NK-92 (cell line): ENCODE measurements around the gene SMARCA4.

ENCODE experiments used
- DNase-seq: peaks from one replicate; lab custom pipeline; 2025; ENCODE audit not compliant: unreplicated experiment; lab: John Stamatoyannopoulos, UW

The SMARCA4 gene

GRCh38 chr19:10960314-10961072 lies at the start of gene SMARCA4:
SMARCA4 (plus strand) TSS chr19:10961030; CDS start chr19:10984152, 23,122 bp downstream.
- DNase-seq = peak; percentile 88

DNA sequence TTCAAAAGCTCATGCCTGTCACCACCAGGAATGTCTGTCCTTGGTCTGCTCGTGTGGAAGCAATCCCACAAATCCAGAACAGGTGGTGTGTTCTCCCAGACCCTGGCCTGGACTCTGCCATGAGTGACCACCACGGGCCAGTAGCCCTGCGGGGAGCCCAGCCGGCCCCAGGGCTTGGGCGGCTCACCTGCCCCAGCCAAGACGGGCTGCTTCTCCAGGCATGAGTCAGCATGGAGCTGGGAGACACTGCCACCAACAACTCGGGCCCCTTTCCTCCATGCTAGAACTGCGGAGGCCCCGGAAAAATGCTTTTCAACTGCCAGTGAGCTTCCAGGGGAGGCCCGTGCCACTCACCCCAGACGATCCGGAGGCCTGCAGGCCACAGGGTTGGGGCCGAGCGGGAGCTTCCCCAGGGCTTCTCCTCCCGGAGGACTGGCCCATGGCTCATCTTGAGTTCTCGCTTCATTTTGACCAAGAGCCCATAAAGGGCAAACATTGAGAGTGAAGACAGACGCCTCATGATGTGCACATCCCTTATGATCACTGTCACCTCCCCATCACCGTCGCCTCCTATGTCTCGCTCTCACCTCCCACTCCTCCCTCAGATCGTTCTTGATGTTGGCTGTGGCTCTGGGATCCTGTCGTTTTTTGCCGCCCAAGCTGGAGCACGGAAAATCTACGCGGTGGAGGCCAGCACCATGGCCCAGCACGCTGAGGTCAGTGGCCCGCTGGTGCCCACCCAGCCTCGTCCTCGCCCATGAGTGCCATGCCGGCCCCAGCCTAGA lies 49.1 kb upstream of the SMARCA4 start:
- DNase-seq = no peak

DNA sequence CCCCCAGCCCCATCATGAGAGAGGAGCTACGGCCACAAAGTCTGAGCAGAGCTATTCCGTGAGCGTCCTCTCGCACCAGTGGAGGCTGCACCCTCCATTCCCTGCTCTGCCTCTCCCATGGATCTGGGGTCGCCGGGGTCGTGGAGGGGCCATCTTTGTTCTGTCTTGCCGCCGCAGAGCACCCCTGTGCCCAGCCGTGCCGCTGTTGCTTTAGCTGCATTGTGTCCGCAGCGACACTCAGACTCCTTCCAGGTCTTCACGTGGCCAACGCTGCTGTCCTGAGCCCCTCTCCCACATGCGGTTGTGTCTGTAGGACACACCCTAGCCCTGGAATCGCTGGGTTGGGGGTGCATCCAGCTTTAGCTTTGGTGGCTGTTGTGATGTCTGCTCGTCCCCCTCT lies 48.2 kb upstream of the SMARCA4 start:
- DNase-seq = no peak

DNA sequence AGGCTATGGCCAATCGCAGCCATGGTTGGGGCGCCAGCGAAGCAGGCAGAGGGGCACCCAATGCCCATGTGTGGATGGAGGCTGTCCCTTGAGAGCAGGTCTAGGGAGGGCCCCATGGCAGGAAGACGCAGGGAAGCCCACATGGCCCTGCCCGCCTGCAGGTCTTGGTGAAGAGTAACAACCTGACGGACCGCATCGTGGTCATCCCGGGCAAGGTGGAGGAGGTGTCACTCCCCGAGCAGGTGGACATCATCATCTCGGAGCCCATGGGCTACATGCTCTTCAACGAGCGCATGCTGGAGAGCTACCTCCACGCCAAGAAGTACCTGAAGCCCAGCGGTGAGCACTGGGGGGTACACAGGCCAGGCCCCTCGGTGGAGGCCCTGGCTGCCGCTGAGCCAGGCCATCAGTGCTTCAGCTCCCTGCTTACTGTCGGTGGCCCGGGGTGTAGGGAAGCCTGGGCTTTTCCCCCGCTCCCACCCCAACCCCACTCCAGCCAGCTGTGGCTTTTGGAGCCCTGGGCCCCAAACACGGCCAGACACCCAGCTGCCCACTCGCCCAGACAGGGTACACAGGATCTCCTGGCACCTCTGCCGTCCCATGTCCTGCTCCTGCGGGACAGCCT lies 47.0 kb upstream of the SMARCA4 start:
- no peak for DNase-seq

DNA sequence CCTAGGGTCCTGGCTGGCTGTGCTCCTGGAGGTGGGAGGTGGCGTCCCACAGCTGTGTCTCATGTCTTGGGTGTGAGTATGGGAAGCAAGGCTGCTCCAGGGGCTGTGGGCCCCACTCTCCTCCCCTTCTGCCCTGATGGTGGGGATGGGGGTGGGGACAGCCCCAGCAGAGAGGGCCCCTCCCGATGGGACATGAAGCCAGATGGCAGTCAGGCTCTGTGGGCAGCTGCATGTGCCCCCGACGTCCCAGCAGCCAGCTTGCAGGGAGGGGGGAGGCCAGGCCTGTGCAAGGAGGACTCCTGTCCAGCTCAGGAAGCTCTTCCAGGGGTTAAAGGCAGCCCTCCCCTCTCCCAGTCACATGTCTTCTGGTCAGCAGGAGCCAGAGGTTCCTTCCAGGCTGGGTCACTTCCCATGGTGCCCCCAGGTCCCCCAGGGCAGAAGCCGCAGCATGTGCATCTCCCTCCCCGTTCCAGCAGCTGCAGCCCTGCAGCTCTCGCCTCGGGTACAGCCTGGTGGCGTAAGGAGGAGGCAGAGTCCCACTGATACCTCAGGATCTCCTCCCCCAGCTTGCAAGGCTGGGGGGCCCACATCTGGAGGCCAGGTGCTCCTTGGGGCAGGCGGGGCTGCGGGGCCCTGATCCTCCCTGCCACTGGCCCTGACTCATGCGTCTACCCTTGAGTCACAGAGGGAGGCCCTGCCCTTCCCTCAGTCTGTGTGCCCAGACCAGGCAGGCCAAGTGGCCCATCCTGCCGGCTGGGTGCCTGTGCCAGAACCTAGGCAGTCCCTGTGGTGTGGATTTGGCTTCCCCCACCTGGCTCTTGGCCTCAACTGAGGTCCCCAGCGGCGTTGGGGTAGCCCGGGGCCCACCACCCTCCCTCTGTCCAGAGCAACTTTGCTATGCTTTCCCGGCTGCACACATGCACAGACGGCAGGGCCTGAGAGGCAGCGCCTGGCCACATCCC lies 45.4 kb upstream of the SMARCA4 start:
- no peak for DNase-seq

DNA sequence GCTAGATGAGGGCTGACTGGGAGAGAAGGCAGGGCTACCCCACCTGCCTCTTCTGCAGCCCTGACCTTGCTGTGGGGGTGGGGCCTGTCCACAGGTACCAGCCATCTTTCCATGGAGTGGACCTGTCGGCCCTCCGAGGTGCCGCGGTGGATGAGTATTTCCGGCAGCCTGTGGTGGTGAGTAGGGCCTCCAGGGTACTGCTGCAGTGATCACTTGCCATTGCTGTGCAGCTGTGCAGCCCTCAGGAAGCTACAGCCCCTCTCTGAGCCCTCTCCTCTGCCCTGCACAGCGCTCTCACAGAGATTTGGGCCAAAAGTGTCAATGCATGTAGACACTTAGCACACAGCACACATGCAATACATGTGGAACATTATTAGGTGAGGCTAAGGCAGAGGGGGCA lies 44.2 kb upstream of the SMARCA4 start:
- DNase-seq = no peak

DNA sequence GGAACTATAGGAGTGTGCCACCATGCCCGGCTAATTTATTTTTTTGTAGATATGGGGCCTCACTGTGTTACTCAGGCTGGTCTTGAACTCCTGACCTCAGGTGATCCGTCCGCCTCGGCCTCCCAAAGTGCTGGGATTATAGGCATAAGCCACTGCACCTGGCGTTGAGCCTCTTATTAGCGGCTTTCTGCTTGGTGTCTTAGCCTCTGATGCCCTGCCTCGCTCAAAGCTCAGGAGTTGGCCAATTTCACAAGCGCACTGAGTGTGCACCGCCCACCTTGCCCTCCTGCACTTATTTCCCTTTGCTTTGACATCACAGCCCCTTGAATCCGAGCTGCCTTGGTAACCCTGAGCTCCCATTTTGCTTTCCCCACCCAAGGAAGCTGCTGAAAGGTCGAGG lies 42.5 kb upstream of the SMARCA4 start:
- DNase-seq = no peak

DNA sequence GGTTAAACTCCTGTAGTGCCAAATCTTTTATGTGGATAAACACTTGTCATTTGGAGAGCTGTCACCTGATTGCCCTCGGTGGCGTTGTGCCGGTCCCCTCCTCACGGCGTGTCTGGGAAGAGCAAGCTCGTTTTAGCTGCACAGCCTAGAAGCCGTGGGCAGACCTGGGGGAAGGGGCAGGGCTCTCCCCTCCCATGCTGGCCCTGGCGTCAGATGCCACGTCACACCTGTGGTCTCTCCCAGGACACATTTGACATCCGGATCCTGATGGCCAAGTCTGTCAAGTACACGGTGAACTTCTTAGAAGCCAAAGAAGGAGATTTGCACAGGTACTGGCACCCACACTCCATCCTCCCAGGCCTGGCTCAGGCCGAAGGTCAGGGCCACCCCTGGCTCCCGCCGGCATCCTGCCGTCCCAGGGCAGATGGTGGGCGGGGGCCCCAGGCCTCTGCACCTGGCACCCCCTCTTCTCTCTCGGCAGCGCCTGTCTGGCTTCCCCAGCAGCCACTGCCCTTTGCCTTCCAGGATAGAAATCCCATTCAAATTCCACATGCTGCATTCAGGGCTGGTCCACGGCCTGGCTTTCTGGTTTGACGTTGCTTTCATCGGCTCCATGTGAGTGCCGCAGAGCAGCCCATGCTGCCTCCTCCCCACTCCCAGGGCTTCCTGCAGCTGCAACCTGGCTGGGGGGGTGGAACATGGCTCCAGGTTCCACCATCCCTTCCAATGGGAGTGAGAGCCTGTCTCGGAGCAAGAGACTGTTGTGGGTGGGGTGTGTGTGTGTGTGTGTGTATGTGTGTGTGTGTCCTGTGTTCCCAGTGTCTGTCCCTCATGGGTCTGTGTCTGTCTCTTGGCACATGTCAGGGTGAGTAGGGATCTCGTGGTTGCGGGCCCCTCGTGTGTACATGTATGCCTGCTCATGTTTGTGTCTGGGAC lies 41.2 kb upstream of the SMARCA4 start:
- DNase-seq = no peak

DNA sequence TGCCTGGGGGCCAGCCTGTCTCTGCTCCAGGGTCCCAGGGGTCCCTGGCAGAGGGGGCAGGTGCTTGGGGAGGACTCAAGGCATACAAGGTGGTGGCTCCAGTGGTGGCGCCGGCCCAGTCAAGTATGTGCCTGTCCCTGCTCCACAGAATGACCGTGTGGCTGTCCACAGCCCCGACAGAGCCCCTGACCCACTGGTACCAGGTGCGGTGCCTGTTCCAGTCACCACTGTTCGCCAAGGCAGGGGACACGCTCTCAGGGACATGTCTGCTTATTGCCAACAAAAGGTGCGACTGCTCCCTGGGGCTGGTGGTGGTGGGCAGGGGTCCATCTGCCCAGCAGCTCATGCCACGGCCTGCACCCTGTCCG lies 40.6 kb upstream of the SMARCA4 start:
- DNase-seq = no peak

DNA sequence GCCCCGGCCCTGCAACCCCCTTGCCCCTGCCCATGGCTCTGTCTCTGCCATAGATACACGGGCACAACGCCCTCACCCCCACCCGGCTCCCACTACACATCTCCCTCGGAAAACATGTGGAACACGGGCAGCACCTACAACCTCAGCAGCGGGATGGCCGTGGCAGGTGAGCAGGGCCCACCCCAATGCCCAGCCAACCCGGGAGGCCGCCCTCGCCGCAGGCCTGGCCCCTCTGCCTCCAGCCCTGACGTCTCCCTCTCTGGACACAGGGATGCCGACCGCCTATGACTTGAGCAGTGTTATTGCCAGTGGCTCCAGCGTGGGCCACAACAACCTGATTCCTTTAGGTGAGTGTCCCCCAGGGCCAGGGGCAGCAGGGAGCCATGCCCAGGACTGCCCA lies 40.0 kb upstream of the SMARCA4 start:
- no peak for DNase-seq

DNA sequence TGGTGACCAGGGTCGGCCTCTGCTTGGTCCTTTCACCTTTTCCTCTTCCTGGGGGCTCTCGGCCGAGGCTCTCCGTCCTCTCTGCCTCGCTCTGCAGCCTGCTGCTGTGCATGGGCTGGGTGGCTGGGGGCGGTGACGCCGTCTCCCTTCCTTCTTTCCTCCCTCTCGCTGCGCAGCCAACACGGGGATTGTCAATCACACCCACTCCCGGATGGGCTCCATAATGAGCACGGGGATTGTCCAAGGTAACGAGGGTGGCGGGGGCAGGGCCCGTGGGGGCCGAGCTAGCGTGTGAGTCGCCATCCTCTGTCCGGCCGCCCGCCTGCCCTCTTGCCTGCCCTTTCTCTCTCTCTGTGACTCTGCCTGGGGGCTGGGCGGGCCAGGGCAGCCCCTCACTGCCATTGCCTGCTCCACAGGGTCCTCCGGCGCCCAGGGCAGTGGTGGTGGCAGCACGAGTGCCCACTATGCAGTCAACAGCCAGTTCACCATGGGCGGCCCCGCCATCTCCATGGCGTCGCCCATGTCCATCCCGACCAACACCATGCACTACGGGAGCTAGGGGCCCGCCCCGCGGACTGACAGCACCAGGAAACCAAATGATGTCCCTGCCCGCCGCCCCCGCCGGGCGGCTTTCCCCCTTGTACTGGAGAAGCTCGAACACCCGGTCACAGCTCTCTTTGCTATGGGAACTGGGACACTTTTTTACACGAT lies 39.5 kb upstream of the SMARCA4 start:
- DNase-seq = no peak

DNA sequence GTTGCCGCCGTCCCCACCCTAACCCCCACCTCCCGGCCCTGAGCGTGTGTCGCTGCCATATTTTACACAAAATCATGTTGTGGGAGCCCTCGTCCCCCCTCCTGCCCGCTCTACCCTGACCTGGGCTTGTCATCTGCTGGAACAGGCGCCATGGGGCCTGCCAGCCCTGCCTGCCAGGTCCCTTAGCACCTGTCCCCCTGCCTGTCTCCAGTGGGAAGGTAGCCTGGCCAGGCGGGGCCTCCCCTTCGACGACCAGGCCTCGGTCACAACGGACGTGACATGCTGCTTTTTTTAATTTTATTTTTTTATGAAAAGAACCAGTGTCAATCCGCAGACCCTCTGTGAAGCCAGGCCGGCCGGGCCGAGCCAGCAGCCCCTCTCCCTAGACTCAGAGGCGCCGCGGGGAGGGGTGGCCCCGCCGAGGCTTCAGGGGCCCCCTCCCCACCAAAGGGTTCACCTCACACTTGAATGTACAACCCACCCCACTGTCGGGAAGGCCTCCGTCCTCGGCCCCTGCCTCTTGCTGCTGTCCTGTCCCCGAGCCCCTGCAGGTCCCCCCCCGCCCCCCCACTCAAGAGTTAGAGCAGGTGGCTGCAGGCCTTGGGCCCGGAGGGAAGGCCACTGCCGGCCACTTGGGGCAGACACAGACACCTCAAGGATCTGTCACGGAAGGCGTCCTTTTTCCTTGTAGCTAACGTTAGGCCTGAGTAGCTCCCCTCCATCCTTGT lies 38.8 kb upstream of the SMARCA4 start:
- no peak for DNase-seq

DNA sequence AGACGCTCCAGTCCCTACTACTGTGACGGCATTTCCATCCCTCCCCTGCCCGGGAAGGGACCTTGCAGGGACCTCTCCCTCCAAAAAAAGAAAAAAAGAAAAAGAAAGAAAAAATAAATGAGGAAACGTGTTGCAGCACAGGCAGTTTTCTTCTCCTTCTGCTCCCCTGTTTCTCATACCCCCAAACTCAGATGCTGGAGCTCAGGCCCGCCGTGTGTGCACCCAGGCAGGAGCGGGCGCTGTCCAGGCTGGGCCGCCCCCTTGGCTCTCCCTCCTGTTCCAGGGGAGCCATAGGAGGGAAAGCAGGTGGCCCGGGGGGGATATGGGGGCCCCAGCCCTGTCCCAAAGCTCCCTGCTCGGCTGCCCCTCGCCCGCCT lies 38.2 kb upstream of the SMARCA4 start:
- DNase-seq = no peak

DNA sequence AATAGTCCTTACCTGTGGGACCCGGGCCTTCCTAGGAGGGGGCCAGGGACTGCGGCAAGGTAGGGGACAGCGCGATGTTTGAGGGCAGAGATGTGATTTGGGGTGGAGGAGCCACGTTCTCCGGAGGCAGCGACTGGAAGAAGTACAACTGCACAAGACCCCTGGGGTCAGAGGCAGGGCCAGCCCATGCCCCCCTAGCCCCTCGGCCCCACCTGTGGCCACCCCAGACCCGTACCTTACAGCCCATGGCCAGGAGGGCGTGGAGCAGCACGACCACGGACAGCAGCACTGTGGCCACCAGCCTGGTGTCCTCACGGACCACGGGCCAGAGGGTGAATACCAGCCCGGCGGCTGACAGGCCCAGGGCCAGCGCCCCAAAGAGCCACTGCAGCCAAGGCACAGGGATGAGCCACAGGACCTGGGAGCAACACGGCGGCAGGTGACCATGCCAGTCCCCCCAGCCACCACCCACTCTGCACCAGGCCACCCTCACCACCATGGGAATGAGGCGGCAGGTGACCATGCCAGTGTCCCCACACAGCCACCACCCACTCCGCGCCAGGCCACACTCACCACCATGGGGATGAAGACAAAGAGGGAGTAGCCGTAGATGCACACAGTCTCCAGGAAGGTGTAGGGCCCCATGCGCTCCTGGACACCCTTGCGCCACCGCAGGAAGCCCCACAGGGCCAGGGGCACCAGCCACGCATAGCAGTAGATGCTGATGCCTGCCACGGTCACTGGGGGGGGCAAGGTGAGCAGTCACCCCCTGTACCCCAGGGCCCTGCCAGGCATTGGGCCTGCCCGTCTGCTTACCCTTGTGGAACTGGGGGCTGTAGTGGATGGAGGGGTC lies 37.3 kb upstream of the SMARCA4 start:
- no peak for DNase-seq

DNA sequence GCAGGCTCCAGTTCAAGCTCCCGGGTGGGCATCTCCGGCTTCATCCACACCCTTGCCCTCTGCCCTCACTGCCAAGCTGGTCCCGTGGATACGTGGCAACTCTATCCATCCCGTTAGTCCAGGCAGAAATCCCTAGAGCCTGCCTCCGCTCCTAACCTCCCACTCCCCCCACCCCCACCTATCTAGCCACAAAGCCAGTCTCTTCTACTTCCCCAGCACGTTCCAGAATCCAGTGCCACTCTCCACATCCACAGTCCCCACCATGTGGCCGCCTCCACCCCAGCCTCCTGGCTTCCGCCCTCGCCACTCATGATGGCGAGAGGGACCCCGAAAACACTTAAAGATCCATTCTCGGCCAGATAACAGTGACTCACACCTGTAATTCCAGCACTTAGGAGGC lies 36.2 kb upstream of the SMARCA4 start:
- DNase-seq = no peak

DNA sequence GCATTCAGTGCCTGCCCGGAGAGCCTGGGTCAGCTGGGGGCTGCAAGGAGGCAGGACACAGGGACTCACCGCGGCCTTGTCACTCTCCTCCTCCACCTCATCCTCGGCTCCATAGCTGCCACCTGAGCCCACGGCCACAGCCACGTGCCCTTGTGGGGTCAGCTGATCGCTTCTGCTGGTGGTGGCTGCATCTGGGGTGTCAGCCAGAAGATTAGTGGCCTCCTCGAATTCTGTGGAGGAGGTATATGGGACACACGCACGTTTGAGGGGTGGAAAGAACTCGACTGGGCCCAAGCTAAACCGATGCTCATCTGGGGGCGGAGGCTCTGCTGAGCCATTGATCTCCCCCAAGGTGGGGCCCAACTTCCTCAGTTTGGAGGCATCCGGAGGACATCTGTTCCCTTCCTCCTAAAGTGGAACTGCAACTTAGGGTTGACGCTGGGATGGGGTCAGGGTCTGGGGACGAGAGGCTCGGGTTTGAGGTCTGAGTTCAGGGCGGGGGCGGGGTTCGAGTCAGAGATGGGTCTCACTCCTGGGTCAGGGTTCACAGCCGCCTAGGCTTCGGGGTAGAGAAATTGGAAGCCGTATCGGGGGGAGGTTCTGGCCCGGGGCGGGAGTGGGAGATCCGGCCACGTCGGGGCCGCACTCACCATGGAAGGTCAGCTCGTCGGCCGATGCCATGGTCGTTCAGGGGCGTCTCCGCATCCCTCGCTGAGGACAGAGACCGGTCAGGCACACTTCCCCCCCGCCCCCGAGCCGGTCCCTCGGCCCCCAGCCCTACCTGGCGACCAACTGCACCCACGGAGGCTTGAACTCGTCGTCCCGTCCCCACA lies 32.9 kb upstream of the SMARCA4 start:
- DNase-seq = no peak
